PC-3 (cell line): ENCODE results near the gene MPC1. TPM values are rescaled to one million over a fixed set of nuclear protein-coding genes. Genes with fewer than 3 reads are reported as not detected.

Experiments
- ATAC-seq: fragments of 200-7000 bp; cut with Tn5 transposase; 2 replicates; pipeline ENCODE4 v1.9.1; 2020; ENCODE audit warnings: mild to moderate bottlenecking, moderate library complexity
- BruUV-seq: library from RNA; stranded (reverse); fragments of 400-500 nt; replicated peaks from 2 replicates; lab custom pipeline; 2021; lab: Mats Ljungman, UMichigan
- CTCF ChIA-PET: fragments of 300-600 bp; sonication (Branson Sonifier 250); formaldehyde crosslinking; loops from one replicate; lab custom pipeline; 2022; ENCODE audit warnings: antibody characterized with exemption; lab: Charles Lee
- POLR2A ChIA-PET: fragments of 300-600 bp; sonication (Branson Sonifier 250); formaldehyde crosslinking; loops from one replicate; lab custom pipeline; 2022; ENCODE audit warnings: antibody characterized with exemption; ENCODE audit not compliant: unreplicated experiment; lab: Charles Lee
- DNase-seq: peaks from one replicate; pipeline ENCODE4 v3.0.0-alpha.2; 2015
- H2AFZ ChIP-seq: fragments of 300-600 bp; sonication (generic); 2 replicates; pipeline ENCODE4 v1.6.0; 2016; ENCODE audit warnings: antibody characterized with exemption, low read length
- H3F3A ChIP-seq: fragments of 300-600 bp; sonication (generic); one replicate; pipeline ENCODE4 v1.6.0; 2017; ENCODE audit warnings: antibody characterized with exemption, low read length, control low read depth, mild to moderate bottlenecking; ENCODE audit not compliant: unreplicated experiment
- H3K27ac ChIP-seq: fragments of 300-600 bp; sonication (generic); 2 replicates; pipeline ENCODE4 v1.5.1; 2016; ENCODE audit warnings: mild to moderate bottlenecking, low read length
- H3K27me3 ChIP-seq: fragments of 300-600 bp; sonication (generic); 2 replicates; pipeline ENCODE4 v1.6.1; 2016; ENCODE audit warnings: low read length, mixed read lengths
- H3K36me3 ChIP-seq: fragments of 300-600 bp; sonication (generic); 2 replicates; pipeline ENCODE4 v1.6.1; 2016; ENCODE audit warnings: low read depth, mixed run types, low read length, mixed read lengths
- H3K4me1 ChIP-seq: fragments of 300-600 bp; sonication (generic); 2 replicates; pipeline ENCODE4 v1.5.1; 2016; ENCODE audit warnings: low read length; ENCODE audit not compliant: insufficient read depth
- H3K4me2 ChIP-seq: fragments of 300-600 bp; sonication (generic); 2 replicates; pipeline ENCODE4 v1.6.0; 2016; ENCODE audit warnings: low read length
- H3K4me3 ChIP-seq: fragments of 300-600 bp; sonication (generic); 2 replicates; pipeline ENCODE4 v1.5.1; 2016; ENCODE audit warnings: mild to moderate bottlenecking, low read length, mixed read lengths
- H3K79me2 ChIP-seq: fragments of 300-600 bp; sonication (generic); 2 replicates; pipeline ENCODE4 v1.6.1; 2017; ENCODE audit warnings: low read length, mixed read lengths
- H3K9ac ChIP-seq: fragments of 300-600 bp; sonication (generic); 2 replicates; pipeline ENCODE4 v1.6.0; 2016; ENCODE audit warnings: mild to moderate bottlenecking, low read length
- H3K9me2 ChIP-seq: fragments of 300-600 bp; sonication (generic); replicated peaks from 2 replicates; pipeline ENCODE4 v1.6.1; 2016; ENCODE audit warnings: mixed run types, low read length, mixed read lengths
- H3K9me3 ChIP-seq: fragments of 300-600 bp; sonication (generic); 2 replicates; pipeline ENCODE4 v1.6.1; 2016; ENCODE audit warnings: low read length, mixed read lengths
- H4K20me1 ChIP-seq: fragments of 300-600 bp; sonication (generic); 2 replicates; pipeline ENCODE4 v1.6.1; 2016; ENCODE audit warnings: low read length, mixed read lengths
- EZH2 ChIP-seq: fragments of 300-600 bp; sonication (generic); IDR thresholded peaks from one replicate; pipeline ENCODE4 v1.6.1; 2017; ENCODE audit warnings: antibody characterized with exemption, mild to moderate bottlenecking, low read length; ENCODE audit not compliant: unreplicated experiment
- EZH2phosphoT487 ChIP-seq: fragments of 300-600 bp; sonication (generic); IDR thresholded peaks from 2 replicates; pipeline ENCODE4 v1.6.1; 2018; ENCODE audit warnings: mild to moderate bottlenecking, antibody characterized with exemption, low read length, borderline replicate concordance
- intact Hi-C: fragments of 100-400 bp; cut with micrococcal nuclease; formaldehyde crosslinking; loops from 2 replicates; pipeline ENCODE4 v1.9.0; 2023
- total RNA-seq: library from RNA; depleted of rRNA; stranded (reverse); fragments of >200 nt; gene quantifications from 2 replicates; pipeline ENCODE4 v1.2.3, GENCODE V29; 2014
- TF ChIP-seq, protein P1 (sequence below): fragments of 300-600 bp; sonication (generic); conservative IDR thresholded peaks from 2 replicates; pipeline ENCODE4 v1.5.1; 2017; ENCODE audit warnings: antibody characterized with exemption, low read depth, mild to moderate bottlenecking, low read length

MPC1 gene
- total RNA-seq, 1 experiment from 2014 or later, result 26.7 TPM

DNA sequence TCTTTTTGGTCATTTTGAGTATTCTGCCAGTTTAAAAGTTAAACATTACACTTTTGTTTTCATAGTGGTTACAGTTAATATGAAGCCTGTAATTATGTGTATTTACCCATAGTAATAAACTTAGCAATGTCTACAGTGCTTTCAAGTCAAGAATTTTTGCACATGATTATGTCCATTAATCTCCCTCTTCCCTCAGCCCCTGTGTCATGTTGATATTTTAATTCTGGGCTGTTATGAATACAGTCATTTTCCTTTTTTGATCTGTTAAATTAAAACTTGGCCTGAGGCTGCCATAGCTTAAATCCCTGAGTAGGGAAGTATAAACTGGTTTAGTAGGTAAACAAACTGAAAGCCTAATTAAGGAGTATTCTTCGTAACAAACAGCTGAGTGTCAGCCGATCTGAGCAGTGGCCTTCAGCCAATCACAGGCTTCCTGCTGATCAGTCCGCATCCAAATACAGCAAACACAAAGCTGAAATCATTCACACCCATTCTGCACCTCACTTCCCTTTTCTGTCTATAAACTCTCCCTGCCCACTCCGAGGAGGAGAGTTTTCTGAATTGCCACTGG, 30.9 kb downstream of the MPC1 start:
- no peaks in the 10 kb centered on the region for H3F3A ChIP-seq
- H3K9me2 ChIP-seq, result no peaks in the 10 kb centered on the region
- intact Hi-C loops, result no loop called here
- no peaks in the 10 kb centered on the region for H3K27me3 ChIP-seq
- 0 out of 2 replicates have a peak, but pooled peaks cover 6% of the 10 kb centered on the region for H3K4me1 ChIP-seq
- H3K4me2 ChIP-seq, result peak overlapping the region; percentile 49; the same call in 1 of the 2 replicates
- POLR2A ChIA-PET, result no interaction called here
- no peak overlapping the region for H3K9ac ChIP-seq
- no peak overlapping the region for H3K4me3 ChIP-seq
- H3K79me2 ChIP-seq, result no peaks in the 10 kb centered on the region
- H4K20me1 ChIP-seq, result no peaks in the 10 kb centered on the region
- BruUV-seq, result no TSS peak
- peak; percentile 78 for ATAC-seq
- no peak for TF ChIP-seq EZH2
- TF ChIP-seq EZH2phosphoT487, result no peak
- TF ChIP-seq, protein P1, sequence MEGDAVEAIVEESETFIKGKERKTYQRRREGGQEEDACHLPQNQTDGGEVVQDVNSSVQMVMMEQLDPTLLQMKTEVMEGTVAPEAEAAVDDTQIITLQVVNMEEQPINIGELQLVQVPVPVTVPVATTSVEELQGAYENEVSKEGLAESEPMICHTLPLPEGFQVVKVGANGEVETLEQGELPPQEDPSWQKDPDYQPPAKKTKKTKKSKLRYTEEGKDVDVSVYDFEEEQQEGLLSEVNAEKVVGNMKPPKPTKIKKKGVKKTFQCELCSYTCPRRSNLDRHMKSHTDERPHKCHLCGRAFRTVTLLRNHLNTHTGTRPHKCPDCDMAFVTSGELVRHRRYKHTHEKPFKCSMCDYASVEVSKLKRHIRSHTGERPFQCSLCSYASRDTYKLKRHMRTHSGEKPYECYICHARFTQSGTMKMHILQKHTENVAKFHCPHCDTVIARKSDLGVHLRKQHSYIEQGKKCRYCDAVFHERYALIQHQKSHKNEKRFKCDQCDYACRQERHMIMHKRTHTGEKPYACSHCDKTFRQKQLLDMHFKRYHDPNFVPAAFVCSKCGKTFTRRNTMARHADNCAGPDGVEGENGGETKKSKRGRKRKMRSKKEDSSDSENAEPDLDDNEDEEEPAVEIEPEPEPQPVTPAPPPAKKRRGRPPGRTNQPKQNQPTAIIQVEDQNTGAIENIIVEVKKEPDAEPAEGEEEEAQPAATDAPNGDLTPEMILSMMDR, result no peak
- no peaks in the 10 kb centered on the region for H3K9me3 ChIP-seq
- DNase-seq, result peak; percentile 14
- no peak overlapping the region for H3K27ac ChIP-seq
- CTCF ChIA-PET, result no interaction called here
- H2AFZ ChIP-seq, result peak overlapping the region; percentile 29; the same call in 1 of the 2 replicates
- H3K36me3 ChIP-seq, result no peaks in the 10 kb centered on the region

DNA sequence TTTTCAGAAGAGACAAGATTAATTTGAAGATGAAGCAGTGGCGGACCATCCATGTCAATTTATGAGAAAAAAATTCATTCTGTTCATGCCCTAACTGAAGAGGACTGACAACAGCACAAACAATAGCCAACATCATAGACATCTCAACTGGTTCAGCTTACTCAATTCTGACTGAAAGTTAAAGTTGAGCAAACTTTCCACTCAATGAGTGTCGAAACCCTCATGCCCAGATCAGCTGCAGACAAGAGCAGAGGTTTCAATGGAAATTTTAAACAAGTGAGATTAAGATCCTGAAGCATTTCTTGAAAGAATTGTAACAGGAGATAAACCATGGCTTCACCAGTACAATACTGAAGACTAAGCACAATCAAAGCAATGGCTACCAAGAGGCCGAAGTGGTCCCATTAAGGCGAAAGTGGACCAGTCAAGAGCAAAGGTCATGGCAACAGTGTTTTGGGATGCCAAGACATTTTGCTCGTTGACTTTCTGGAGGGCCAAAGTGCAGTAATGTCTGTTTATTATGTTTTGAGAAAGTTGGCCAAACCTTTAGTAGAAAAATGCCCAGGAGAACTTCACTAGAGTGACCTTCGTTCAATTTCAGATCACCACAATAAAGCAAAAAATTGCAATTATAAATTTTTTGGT, 34.3 kb downstream of the MPC1 start:
- ATAC-seq, result no peak
- no peaks in the 10 kb centered on the region for H3K79me2 ChIP-seq
- no peaks in the 10 kb centered on the region for H3K9me3 ChIP-seq
- H3K4me2 ChIP-seq, result no peak overlapping the region
- no peaks in the 10 kb centered on the region for H3K36me3 ChIP-seq
- TF ChIP-seq, protein P1, result no peak
- no peak for TF ChIP-seq EZH2
- no peak for TF ChIP-seq EZH2phosphoT487
- no peaks in the 10 kb centered on the region for H3F3A ChIP-seq
- H3K4me1 ChIP-seq, result 0 out of 2 replicates have a peak, but pooled peaks cover 6% of the 10 kb centered on the region
- ChIA-PET CTCF (no interaction called here), POLR2A (no interaction called here)
- H3K27me3 ChIP-seq, result no peaks in the 10 kb centered on the region
- no peak overlapping the region for H3K9ac ChIP-seq
- DNase-seq, result no peak
- H2AFZ ChIP-seq, result no peak overlapping the region
- BruUV-seq, result no TSS peak
- H3K4me3 ChIP-seq, result no peak overlapping the region
- H4K20me1 ChIP-seq, result no peaks in the 10 kb centered on the region
- H3K9me2 ChIP-seq, result no peaks in the 10 kb centered on the region
- no peak overlapping the region for H3K27ac ChIP-seq
- intact Hi-C loops, result no loop called here

DNA sequence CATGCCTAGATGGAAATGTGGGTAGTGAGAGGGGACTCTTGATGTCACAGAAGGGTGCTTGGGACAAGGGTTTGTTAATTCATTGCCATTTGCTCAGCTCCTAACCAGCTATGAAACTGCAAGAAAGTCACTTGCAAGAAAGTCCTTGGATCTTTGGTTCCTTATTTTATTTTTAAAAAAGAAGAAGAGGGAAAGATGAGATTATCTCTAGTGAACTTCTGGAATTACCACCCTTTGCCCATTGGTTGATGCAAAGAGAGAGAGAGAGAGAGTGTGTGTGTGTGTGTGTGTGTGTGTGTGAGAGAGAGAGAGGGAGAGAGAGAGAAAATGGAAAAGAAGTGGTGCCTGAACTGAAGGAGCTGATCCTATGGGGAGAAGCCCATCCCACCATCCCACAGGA, 35.8 kb downstream of the MPC1 start:
- H3K9ac ChIP-seq, result no peak overlapping the region
- ATAC-seq, result no peak
- no peaks in the 10 kb centered on the region for H3K9me3 ChIP-seq
- TF ChIP-seq EZH2phosphoT487 (no peak), EZH2 (no peak)
- no peak overlapping the region for H2AFZ ChIP-seq
- no peak overlapping the region for H3K4me2 ChIP-seq
- no peaks in the 10 kb centered on the region for H3K27me3 ChIP-seq
- ChIA-PET POLR2A (no interaction called here), CTCF (no interaction called here)
- no peaks in the 10 kb centered on the region for H3F3A ChIP-seq
- H4K20me1 ChIP-seq, result no peaks in the 10 kb centered on the region
- intact Hi-C loops, result no loop called here
- 0 out of 2 replicates have a peak, but pooled peaks cover 3% of the 10 kb centered on the region for H3K4me1 ChIP-seq
- peaks cover 7% of the 10 kb centered on the region for H3K79me2 ChIP-seq
- no peak for DNase-seq
- no peak overlapping the region for H3K27ac ChIP-seq
- H3K36me3 ChIP-seq, result no peaks in the 10 kb centered on the region
- no peaks in the 10 kb centered on the region for H3K9me2 ChIP-seq
- BruUV-seq, result no TSS peak
- no peak overlapping the region for H3K4me3 ChIP-seq
